NCI-H446 treated with DMSO at 0.1 percent for 48 hours (cell line): ENCODE results near the gene CNTN4.

Experiments
- DNase-seq: peaks from one replicate; lab custom pipeline; 2025; lab: John Stamatoyannopoulos, UW

CNTN4 gene

DNA sequence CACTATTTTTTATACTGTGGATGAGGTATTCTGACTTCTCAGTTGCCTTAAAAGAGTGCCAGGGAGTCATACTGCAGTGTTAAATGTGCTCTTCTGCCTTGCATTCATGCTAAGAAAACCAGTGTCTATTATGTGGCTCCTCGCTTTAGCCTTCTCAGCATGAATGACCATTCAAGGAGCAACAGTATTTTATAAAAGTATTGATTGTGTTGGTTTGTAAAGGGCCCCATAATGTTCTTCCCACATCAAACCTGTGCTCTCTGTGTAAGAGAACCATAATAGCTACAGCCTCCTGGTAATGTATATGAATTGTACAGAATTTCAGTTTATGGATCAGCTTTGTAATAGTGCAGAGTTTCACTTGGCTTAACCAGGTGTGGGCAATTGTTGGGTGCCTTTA is 316.4 kb downstream of the CNTN4 start:
- no peak for DNase-seq

- DNase-seq: no peak
These were observed 322.3 kb downstream of the CNTN4 start for GRCh38 chr3:2420919-2421318.

DNA sequence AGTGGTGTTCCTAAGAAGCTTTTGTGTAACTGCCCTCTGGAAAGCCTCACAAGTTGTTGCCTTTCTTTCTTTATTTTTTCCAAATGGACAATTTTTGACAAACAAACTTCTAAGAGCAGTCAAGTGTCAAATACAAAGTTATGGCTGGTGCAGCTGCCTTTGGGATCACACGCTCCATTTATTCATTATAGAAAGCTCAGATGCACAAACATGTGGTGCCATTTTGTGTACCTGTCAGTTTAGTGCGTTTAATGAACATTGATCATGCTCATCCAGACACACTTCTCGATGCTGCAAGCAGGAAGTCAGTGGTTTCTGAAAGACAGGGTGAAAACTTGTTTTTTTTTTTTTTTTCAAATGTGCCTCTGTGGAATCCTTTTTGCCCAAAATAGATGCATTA is 324.5 kb downstream of the CNTN4 start:
- no peak for DNase-seq

DNA sequence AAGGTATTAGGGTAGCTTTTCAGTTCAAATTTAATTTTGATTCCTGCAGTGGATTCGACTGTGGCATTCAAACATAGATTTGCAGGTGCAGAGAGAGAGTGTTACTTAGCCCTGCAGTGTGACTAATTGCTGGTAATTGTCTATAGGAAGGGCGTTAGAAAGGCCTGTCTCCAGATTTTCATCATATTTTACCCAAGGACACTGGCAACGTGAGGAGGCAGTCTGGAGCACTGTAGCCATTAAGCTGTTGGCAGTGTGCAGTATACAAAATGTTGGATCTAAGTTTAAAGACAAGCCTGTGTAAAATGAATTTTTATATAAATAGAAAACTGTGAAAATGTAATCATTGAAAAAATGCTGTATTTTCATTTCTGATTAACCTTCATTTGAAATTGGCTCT is 342.9 kb downstream of the CNTN4 start:
- no peak for DNase-seq

DNA sequence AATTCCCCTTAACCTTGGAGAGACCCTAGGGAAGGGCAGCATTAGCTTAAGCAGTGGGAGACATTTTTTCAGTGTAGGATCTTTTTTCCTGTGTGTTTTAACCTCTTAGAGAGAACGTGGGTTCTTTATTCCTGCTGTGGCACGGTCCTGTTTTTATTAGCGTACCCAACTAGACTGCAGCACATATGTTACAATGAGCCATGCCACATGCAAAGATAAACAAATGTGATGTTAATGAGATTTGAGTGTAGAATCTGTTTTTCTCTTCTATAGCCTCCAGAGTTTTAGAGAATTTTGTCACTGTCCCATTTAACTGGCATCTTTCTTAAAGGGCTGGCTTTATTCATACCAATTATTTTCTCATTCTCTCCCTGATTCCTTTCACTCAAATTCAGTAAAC is 347.5 kb downstream of the CNTN4 start:
- no peak for DNase-seq

DNA sequence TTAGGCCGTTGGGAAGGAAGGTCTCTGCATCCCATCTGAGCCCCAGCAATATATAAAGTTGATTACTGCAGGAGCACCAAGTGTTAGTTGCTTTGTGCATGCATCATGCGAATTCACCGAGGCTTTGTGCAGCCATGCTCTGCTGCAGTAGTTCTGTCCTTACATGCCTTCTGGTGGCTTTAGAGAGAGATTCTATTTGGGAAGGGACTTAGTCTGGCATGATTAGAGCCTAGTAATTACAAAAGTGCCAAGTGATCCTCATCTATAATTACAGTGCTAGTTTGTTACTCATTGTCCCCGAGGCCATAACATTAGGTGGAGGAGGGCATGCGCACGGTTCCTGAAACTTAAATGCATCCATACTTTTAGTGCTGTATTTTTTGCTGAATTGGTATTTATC is 353.6 kb downstream of the CNTN4 start:
- DNase-seq: no peak

- no peak for DNase-seq
These were observed 356.2 kb downstream of the CNTN4 start for GRCh38 chr3:2454865-2455264.

DNA sequence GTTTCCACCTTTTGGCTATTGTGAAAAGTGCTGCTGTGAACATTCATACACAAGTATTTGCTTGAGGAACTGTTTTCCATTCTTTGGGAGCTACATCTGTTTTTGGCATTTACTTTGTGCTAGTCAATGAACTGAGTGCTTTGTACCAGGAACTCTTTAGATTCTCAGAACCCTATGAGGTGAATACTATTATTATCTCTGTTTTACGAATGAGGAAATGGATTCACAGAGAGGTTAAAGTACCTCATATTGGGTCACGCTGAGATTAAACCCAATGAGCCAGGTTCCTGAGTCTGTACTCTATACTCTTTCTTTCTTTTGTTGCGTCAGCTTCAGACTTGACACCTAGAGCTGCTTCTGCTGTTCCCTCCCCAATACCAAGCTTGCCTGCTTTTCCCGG is 358.1 kb downstream of the CNTN4 start:
- DNase-seq: no peak

DNA sequence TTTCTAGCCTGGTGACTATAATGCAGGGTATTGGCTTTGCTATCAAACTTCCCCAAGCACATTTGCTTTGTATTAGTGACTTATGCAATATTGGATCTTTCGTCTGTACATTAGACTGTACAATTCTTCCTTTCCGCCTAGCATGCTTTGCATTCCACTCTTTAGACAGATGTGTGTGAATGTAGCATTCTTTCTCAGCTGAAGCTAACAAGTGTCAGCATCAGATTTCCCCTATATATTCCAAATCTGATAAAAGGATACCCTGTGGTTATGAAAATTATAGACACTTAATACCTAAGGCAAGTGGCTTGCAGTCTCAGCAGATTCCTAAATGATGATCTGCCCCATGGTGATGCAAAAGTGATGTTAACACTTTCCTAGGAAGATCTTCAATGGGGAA is 360.1 kb downstream of the CNTN4 start:
- DNase-seq: no peak

GRCh38 chr3:2465842-2466241 is 367.2 kb downstream of the CNTN4 start:
- no peak for DNase-seq

DNA sequence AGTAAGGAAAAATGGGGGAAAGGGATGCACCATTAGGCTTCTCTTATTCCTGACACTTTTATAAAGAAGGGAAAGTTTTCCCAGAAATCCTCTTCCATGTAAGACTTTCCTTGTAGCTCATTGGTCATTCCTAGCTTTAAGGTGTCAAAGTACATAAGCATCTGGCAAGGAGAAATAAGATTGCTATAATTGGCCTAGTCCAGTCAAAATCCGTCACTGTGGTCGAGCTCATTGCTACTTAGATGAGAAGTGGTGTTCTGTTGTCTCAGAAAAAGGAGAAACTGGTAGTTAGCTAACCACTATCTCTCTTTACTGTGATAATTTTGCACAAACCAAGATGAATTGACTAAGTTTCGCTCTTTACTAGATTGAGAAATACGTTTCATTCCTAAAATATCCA is 370.1 kb downstream of the CNTN4 start:
- no peak for DNase-seq

- no peak for DNase-seq
These were observed 378.3 kb downstream of the CNTN4 start for GRCh38 chr3:2476996-2477395.

DNA sequence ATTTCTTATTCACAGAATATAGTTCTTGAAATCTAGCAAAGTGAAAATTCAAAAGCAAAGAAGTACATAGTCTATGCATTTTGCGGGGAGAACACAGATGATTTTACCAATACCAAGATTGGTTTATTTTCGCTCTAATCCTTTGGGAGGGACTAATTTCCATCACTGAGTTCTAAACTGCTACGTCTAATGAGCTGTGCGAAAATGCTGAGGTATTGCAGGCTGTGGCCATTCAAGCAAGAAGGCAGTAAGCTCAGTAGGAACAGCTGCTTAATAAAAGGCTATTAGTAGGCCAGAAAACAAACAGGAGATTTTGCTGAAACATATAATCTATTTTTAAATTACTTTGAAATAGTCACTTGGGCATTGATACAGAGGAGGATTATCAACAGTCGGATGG is 379.0 kb downstream of the CNTN4 start:
- DNase-seq: no peak

- no peak for DNase-seq
These were observed 385.7 kb downstream of the CNTN4 start for GRCh38 chr3:2484162-2485026.

- no peak for DNase-seq
These were observed 386.3 kb downstream of the CNTN4 start for GRCh38 chr3:2485027-2485375.

DNA sequence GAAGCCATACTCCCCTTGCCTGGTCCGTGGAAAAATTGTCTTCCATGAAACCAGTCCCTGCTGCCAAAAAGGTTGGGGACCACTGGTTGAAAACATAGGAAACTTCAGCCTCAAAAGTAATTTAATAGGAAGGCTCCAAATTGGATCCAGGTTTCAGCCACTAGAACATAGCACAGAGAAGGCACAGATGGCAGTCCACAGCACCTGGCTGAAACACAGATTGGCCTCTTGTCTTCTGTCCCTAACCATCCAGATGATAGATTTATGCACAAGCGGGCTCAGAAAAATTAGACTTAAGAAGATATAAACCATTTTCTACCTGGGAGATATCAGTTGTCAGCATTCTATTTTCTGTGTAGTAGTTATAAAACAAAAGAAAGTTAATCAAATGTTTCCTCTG is 397.1 kb downstream of the CNTN4 start:
- DNase-seq: no peak

GRCh38 chr3:2504912-2505311 is 406.2 kb downstream of the CNTN4 start:
- no peak for DNase-seq

DNA sequence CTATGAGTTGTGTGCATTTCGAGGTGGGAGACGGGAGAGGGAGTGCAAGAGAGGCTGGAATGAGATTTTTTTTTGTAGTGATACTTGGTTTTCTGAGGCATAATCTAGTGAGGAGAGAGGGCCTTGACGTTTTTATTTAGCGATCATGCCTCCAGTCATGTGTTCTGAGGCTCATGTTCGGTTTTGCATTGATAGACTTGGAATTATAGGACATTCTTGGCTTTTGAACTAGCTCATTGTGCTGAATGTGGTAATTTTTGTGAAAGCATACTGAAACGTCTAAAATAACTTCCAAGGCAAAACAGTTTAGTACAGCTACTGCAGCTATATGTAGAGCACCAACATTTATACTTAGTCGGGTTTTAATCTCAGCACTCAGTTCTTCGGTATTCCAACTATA is 408.1 kb downstream of the CNTN4 start:
- no peak for DNase-seq

DNA sequence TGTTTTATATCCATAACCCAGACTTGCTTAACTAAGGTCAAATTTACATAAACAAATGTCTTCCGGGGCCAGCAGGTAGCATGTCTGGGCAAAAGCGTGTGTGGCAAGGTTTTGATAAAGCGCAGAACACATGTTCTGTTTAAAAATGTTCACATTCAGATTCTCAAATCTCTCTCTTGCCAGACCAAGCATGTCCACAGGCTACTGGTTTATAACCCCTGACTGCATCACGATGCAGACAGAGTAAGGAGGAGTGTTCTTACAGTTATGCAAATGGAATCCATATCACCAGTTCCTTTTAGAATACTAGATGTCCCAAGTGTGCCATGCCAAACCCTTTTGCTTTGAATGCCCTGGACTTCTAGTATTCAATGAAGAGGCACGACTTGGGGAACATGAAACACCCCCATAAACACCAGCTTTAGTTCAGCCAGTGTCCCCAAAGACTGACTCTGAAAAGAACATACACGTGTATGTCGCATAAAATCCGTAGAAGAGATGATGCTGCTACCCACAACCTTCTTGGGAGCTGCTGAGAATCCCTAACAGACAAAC is 412.0 kb downstream of the CNTN4 start:
- DNase-seq: no peak

GRCh38 chr3:2511356-2511755 is 412.7 kb downstream of the CNTN4 start:
- DNase-seq: no peak

DNA sequence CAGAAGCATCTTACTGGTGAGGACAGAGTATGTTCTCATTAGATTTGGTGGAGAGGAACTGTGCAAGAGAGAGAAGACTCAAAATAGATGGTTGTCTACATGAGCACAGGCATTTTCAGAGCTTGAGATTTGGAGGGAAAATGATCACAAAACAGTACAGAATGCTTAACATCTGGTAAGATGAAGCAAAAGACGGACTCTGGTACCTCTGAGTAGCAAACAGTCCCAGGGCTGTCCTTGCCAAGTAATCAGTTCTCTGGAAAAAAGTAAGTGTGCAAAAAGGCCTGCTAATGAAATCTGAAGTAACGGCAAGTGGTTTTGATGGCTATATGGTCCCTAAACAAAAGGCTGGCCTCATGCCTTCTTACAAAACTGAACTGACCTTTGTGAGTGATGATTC is 414.2 kb downstream of the CNTN4 start:
- no peak for DNase-seq

DNA sequence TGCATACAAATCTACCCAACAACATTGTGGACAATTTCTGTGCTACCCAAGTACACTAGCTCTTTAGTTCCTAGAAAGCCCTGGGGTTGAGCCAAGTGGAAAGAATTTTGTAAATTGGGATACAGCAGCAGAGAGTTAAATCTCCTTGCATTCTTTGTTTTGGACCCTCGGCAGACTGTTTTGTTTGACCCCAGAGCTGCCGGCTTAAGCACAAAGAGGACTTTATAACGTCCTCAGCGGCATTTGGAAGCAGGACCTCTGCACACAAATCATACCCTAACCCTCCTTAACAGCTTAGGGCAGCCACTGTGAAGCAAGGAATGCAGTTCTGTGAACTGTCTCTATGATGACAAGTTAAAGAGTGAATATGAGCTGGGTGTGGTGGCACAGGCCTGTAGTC is 415.3 kb downstream of the CNTN4 start:
- DNase-seq: no peak

DNA sequence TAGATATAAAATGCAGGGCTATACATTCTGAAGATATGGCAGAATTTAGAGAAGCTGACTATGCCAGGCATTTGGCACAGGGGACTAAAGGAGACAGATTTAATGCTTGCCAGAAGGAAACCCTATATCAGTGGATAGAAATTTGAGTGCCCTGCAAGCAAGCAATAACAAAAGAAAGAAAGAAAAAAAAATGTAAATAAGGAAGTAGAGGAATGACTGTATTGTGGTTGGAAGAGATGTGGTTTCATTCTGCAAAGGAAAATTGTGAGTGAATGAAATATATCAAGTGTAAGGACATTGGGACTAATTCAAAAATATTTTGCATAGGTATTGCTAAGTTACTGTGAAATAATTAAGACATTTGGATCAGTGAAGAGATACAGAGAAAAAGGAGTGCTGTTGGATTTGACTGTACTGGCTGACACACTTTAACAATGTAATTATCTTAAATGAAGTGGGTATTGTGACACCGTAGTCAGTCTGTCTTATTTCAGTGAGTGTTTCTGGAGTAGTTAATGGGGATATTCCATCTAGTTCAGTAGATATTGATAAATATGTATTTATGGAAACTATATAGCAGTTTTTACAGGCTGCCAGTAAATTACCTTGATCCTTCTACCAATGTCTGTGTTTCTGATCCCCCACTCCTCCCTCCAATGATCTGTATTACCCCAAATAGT is 418.2 kb downstream of the CNTN4 start:
- no peak for DNase-seq
